ENCODE measurements around the gene ARCN1. TPM values are rescaled to one million over a fixed set of nuclear protein-coding genes. Genes with fewer than 3 reads are reported as not detected.

ARCN1 gene
- total and polyA plus RNA-seq, 2 of the 4 experiments (the other 2 are of a cell fraction), result 148 to 212 TPM

Small RNA genes within 50 kb of the gene (microRNA-seq; reads per million reads assigned to microRNA genes)
- gene MIR6716 (ENCODE audit: unreplicated experiment), result not detected
- not detected for gene RNU6-1157P (ENCODE audit: insufficient read depth, insufficient read length)

Small RNA genes within 50 kb of the gene (small RNA-seq; reads per million reads assigned to genes)
- 0 reads per million in 5 experiments for gene RNU6-1157P

Other genes with a start within 250 kb of the ARCN1 start
- gene CD3D, start 229.7 kb upstream of the ARCN1 start, total RNA-seq (2012; rRNA removed), result not detected in 2 replicates
- not detected in 2 replicates for gene CD3D, start 229.7 kb upstream of the ARCN1 start, polyA plus RNA-seq (2012; rRNA removed)
- gene CD3G, start 228.1 kb upstream of the ARCN1 start, total RNA-seq (2012; rRNA removed), result not detected in 2 replicates
- not detected in 2 replicates for gene CD3G, start 228.1 kb upstream of the ARCN1 start, polyA plus RNA-seq (2012; rRNA removed)
- gene UBE4A, start 212.8 kb upstream of the ARCN1 start, total RNA-seq (2012; rRNA removed), result 69.7 and 71.1 TPM in 2 replicates
- gene UBE4A, start 212.8 kb upstream of the ARCN1 start, polyA plus RNA-seq (2012; rRNA removed), result 11.4 and 15.2 TPM in 2 replicates
- gene ATP5MG, start 170.8 kb upstream of the ARCN1 start, total RNA-seq (2012; rRNA removed), result 71.1 and 219 TPM in 2 replicates
- 144 and 149 TPM in 2 replicates for gene ATP5MG, start 170.8 kb upstream of the ARCN1 start, polyA plus RNA-seq (2012; rRNA removed)
- 19.7 and 21.1 TPM in 2 replicates for gene KMT2A, start 135.9 kb upstream of the ARCN1 start, total RNA-seq (2012; rRNA removed)
- gene KMT2A, start 135.9 kb upstream of the ARCN1 start, polyA plus RNA-seq (2012; rRNA removed), result 15.0 and 18.2 TPM in 2 replicates
- gene TTC36, start 44.9 kb upstream of the ARCN1 start, total RNA-seq (2012; rRNA removed), result not detected in 2 replicates
- gene TTC36, start 44.9 kb upstream of the ARCN1 start, polyA plus RNA-seq (2012; rRNA removed), result not detected in 2 replicates
- gene TMEM25, start 41.2 kb upstream of the ARCN1 start, total RNA-seq (2012; rRNA removed), result 14.0 and 14.2 TPM in 2 replicates
- 37.1 and 41.7 TPM in 2 replicates for gene TMEM25, start 41.2 kb upstream of the ARCN1 start, polyA plus RNA-seq (2012; rRNA removed)
- 45.5 and 46.2 TPM in 2 replicates for gene IFT46, start 6.5 kb upstream of the ARCN1 start, total RNA-seq (2012; rRNA removed)
- 27.7 and 30.1 TPM in 2 replicates for gene IFT46, start 6.5 kb upstream of the ARCN1 start, polyA plus RNA-seq (2012; rRNA removed)
- gene PHLDB1, start 35.2 kb downstream of the ARCN1 start, total RNA-seq (2012; rRNA removed), result 40.0 and 41.7 TPM in 2 replicates
- 90.4 and 96.4 TPM in 2 replicates for gene PHLDB1, start 35.2 kb downstream of the ARCN1 start, polyA plus RNA-seq (2012; rRNA removed)
- not detected in 2 replicates for gene TREH, start 107.2 kb downstream of the ARCN1 start, total RNA-seq (2012; rRNA removed)
- not detected in 2 replicates for gene TREH, start 107.2 kb downstream of the ARCN1 start, polyA plus RNA-seq (2012; rRNA removed)
- gene DDX6, start 218.8 kb downstream of the ARCN1 start, total RNA-seq (2012; rRNA removed), result 197 and 225 TPM in 2 replicates
- 14.7 and 19.2 TPM in 2 replicates for gene DDX6, start 218.8 kb downstream of the ARCN1 start, polyA plus RNA-seq (2012; rRNA removed)

All from IMR-90 (cell line).